Testis (tissue), 2 donors: ENCODE data around the gene RSPO4.

Experiments used
- POLR2A ChIP-seq: fragments of 450-650 bp; IDR thresholded peaks from one replicate; pipeline ENCODE4 v1.6.1; 2017; ENCODE audit warnings: antibody characterized with exemption, mild to moderate bottlenecking, moderate library complexity
- TF ChIP-seq, protein P1 (sequence below), 3 experiments: fragments of 450-650 bp in 2 of 3; fragments of 200-600 bp in 1 of 3; sonication (generic) in 1 of 3; IDR thresholded peaks; one replicate each; pipeline ENCODE4 v1.5.1; 2016 to 2019; ENCODE audit warnings: antibody characterized with exemption in 3 of 3, mild to moderate bottlenecking in 2 of 3, moderate library complexity in 1 of 3

DNA sequence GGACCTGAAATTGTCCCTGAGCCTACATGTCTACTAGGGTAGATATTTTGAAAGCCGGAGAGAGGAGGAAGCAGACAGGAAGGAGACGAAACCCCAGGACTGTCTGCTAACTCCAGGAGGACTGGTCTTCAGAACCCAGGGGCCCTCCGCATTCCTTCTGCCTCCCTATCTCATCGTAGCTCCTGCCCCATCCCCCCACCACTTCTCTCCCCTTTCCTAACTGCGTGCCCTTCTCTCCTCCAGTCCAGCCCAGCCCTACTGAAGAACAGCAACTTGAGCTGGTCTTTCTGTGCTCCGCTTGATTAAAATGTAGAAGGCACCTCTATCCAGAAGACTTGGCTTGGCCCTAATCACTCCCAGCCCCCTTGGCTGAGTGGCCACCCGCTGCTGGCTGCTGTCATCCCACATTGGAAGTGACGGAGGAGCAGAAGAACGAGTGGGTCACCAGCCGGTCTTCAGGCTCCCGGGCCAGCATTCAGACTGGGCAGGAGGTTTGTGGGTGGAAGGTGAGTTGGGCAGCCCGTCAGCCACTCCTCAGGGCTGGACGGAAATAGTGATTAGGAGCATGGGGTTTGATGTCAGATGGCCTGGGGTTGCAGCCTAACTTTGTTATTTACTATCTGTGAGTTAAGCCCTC, 57.2 kb downstream of the RSPO4 start:
- no peak for TF ChIP-seq POLR2A
- TF ChIP-seq, protein P1, sequence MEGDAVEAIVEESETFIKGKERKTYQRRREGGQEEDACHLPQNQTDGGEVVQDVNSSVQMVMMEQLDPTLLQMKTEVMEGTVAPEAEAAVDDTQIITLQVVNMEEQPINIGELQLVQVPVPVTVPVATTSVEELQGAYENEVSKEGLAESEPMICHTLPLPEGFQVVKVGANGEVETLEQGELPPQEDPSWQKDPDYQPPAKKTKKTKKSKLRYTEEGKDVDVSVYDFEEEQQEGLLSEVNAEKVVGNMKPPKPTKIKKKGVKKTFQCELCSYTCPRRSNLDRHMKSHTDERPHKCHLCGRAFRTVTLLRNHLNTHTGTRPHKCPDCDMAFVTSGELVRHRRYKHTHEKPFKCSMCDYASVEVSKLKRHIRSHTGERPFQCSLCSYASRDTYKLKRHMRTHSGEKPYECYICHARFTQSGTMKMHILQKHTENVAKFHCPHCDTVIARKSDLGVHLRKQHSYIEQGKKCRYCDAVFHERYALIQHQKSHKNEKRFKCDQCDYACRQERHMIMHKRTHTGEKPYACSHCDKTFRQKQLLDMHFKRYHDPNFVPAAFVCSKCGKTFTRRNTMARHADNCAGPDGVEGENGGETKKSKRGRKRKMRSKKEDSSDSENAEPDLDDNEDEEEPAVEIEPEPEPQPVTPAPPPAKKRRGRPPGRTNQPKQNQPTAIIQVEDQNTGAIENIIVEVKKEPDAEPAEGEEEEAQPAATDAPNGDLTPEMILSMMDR (IDR thresholded peaks at IDR 0.05) = no peak
